ENCODE measurements around the gene VPS25.
"Not testable (repeated sequence)": the region's sequence is repeated elsewhere in the genome, so short reads cannot be mapped to it uniquely, and the experiment has no call there.

VPS25 gene

DNA sequence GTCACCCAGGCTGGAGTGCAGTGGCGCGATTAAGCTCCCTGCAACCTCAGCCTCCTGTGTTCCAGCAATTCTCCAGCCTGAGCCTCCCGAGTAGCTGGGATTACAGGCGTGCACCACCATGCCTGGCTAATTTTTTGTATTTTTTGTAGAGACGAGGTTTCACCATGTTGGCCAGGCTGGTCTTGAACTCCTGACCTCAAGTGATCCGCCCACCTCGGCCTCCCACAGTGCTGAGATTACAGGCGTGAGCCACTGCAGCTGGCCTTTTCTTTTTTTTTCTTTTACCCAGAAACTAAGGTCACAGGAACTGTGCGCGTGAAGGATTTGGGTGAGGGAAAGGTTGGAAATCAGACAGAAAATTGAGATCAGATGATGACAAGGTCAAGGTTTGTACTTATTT lies 3.3 kb upstream of the VPS25 start:
- not testable (repeated sequence) for DNase-seq

DNA sequence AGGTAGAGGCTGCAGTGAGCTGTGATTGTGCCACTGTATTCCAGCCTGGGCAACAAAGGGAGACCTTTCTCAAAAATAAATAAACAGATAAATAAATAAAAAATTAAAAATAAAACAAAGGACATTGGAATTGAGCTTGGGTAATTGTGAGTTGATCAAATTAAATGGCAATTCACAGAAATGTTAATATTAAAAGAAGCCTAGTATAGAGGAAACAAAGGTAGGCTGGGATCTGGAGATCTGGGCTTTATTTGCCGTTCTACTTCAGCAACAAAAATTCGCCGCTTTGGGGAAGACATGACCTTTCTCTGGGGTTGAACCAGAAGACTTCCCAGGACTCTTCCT lies 332 bp upstream of the VPS25 start:
- DNase-seq = no peak

DNA sequence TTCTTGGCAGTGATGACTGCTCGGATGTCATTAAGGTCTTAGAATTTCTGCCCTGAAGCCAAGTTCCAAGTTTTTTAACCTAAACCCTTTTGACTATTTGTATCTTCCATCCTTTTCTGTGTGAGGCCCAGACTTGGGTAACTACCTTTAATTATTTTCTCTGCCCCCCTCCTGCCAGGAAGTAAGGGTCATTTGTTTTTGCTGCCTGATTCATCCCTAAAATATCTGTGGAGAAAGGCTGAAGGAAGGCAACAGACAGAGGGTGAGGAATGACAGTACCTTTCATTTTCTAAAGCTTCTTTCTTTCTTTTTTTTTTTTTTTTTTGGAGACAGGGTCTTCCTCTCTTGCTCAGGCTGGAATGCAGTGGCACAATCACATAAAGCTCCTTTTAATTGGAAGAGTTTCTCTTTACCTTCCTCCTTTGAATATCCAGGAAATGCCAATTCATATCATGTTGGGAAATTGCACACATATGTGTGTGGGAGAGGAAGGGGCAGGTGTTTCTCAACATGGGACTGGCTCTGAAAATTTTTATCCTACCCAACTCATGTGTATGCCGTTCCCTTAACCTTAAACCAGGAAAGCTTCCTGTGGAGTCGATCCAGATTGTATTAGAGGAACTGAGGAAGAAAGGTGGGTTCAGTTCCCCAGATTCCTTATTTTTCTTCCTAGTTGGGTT lies 957 bp downstream of the VPS25 start:
- DNase-seq = no peak

DNA sequence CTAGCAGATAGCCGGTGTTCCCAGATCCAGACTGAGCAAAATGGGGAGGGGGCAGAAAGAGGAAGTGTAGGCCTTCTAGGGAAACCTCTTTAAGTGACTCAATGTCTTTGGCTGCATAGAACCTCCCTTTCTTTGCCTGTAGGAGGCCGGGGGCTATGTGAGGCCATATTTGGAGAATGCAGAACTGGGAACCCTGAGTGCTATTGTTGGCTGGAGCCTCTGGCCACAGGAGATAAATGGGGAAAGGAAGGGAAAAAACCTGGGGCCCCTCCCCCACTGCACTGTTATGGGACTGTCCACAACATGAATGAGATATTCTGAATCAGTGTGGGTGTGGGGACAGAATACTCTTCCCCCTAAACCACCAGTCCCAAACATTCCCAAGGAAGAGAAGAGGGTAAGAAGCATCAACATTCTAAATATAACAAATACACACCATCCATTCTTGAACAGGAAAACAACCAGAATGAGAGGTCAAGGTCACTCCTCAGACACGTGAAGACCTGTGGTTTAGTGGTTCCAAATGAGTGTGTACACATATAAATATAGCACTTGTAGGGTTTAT lies 2.4 kb downstream of the VPS25 start:
- DNase-seq = no peak

DNA sequence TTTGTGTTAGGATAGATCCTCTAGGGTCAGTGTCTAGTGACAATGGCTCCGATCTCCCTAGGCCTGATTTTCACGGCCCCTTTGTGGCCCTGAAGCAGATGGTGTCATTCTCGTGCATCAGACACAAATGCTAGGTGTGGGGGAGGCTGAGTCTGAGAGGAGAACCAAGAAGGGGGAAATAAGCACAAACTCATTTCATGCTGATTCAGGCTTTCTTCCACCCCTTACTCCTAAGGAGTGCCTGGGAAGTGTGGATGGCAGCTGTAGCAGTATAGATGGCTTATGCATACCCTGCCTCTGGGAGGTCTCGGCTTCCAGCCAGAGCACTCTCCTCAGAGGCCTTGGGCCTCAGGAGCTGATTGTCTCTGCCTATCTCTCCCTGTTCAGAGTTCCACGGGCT lies 5.3 kb downstream of the VPS25 start:
- DNase-seq = no peak

DNA sequence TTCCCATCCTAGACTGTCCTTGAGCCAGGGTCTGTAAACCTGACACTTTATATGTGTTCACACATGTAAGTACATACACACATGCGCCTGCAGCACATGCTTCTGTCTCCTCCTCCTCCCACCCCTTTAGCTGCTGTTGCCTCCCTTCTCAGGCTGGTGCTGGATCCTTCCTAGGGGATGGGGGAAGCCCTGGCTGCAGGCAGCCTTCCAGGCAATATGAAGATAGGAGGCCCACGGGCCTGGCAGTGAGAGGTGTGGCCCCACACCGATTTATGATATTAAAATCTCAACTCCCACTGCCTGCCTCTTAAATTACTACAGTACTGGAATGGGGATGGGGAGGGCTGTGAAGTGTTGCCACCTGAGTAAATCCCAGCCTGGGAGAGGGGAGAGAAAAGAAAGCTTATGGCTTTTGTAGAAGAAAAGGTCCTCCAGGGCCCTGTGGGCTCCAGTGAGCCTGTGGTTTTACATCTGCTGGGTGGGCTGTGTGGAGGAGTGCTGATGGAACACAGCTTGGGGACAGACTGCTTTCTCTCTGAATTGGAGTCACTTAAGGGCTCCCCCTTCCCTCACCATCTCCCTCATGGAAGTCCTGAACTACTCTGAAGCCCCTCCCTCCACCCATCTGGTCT lies 6.2 kb downstream of the VPS25 start:
- no peak for DNase-seq

DNA sequence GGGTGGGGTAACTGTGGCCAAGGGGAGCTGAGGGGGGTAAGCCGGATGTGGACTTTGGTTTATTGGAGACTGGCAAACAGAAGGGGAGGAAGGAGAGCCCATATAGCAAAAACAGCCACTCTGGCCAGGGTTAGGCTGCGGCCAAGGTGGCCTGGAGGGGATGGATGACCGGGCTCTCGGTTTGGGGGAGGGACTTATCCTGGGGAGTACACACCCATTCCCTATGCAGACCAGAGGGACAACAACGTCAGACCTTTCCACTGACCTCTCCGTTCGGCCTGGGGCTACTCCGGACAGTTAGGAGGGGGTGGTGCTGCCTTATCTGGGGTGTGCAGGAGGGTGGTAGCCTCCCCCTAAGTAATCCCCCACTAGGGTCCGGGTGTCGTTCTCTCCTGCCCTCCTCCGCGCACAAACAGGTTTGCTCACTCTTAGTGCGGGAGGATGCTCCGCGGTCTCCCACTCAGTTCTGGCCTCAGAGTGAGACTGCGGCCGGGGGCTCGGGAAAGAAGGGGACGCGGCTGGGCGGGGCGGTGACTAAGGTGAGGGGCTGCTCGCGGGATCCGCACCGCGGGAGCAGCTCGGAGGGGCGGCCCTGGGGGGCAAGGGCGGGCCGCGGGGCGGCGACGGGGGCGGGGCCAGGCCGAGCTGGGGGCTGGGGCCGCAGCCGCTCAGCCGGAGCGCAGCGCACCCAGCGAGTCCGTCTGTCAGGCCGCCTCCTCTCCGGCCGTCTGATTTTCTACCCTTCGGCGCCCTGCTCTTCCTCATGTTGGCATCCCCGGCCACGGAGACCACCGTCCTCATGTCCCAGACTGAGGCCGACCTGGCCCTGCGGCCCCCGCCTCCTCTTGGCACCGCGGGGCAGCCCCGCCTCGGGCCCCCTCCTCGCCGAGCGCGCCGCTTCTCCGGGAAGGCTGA lies 6.9 kb downstream of the VPS25 start, which contains the start of gene WNK4:
WNK4 (plus strand) TSS at position 675 of the 915 bp plus-strand sequence; CDS start at position 764, 89 bp downstream.
- no peak for DNase-seq

DNA sequence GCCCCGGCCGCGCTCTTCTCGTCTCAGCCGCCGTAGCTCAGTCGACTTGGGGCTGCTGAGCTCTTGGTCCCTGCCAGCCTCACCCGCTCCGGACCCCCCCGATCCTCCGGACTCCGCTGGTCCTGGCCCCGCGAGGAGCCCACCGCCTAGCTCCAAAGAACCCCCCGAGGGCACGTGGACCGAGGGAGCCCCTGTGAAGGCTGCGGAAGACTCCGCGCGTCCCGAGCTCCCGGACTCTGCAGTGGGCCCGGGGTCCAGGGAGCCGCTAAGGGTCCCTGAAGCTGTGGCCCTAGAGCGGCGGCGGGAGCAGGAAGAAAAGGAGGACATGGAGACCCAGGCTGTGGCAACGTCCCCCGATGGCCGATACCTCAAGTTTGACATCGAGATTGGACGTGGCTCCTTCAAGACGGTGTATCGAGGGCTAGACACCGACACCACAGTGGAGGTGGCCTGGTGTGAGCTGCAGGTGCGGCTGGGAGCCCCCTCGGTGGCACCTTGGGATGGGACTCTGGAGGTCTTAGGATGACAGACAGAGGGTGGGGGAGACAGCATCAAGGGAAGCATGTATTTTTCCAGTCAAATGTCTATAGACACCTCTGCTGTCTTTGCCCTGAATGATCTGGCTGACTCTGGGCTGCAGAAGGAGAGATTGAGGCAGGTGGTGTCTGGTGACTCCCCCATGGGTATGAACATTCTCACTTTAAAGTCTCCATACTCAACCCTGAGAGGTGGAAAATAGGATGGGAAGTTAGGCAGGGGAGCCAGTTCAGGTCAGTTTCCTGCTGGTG lies 7.8 kb downstream of the VPS25 start:
- no peak for DNase-seq

DNA sequence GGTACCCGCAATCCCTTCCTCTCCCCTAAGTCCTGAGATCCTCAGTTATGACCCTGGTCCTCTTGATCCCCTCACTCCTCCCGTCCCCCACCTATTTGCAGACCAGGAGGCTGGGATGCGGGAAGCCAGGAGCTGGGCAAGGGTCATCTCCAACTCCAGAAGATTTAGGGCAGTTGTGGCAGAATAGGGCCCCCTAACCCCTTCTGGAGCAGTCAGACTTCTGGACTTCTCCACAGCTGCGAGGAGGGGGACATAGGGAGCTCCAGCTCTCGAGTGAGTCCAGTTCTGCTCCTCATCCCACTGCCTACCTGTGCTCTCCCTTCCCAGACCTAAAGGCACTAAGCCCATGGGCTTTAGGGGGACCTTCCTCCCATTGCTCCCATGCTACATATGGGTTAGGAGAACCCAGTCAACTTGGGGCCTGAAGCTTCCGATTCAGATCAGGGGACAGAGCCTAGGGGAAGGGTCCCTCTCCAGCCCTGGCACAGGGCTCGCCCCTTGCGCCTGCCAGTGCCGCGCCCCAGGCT lies 8.5 kb downstream of the VPS25 start:
- no peak for DNase-seq

DNA sequence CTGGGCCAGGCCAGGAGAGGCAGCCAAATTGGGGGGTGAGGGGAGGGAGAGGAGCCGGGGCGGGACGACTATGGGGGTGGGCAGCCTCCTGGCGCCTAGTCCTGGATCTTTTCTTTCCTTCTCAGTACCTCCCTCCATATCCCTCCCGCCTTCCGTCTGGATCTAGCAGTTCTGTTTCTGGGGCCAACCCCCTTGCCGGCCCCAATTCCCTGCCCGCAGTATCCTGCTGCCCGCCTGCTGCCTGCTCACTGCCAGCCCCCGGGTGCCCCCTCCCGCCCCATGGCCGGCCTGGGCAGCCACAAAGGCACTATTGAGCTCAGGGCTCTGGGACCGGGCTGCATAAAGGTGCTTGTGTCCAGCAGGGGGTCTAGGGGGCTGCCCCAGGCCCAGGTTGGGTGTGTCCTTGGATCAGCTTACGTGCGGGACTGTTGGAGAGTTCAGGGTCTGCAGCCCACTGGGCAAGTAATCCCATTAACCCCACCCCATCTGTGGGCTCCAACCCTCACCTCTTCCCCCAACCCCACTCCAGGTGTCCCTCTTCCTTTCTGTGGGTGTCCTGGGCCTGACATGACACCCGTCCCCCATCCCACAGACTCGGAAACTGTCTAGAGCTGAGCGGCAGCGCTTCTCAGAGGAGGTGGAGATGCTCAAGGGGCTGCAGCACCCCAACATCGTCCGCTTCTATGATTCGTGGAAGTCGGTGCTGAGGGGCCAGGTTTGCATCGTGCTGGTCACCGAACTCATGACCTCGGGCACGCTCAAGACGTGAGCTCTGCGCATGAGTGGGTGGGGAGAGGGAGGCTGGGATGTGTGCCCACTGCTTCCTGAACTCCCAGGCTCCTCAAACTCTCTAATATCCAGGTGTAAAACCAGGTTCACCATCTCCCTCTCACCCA lies 9.2 kb downstream of the VPS25 start:
- no peak for DNase-seq

DNA sequence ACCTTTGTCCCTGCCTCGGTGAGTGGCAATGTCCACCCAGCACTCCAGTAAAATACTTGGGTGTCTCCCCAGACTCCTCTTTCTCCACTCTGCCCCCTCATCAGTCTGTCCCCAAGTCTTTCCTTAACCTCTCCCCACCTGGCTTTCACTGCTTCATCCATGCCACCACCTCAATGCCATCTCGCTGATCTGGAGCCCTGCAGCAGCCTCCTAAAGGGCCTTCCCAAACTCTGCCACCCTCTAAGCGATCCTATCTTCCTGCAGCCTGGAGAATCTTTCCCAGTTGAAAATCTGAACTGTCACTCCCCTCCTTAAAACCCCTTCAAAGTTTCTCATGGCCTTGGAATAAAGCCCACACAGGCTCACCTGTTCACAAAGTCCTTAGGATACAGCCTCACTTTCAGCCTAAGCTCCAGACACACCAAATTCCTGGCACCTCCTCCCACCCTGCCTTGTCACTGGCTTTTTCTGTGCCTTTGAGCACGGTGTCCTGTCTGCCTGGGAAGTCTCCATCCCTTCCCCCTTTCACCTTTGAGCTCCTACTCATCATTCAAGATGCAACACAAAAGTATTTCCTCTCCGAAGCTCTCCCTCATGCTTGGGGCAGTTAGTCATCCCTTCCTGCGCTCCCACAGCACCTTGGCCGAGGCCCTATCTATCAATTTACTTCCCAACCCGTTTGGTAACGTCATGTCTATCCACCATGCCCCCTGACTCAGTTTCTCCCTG lies 10.0 kb downstream of the VPS25 start:
- DNase-seq = no peak

DNA sequence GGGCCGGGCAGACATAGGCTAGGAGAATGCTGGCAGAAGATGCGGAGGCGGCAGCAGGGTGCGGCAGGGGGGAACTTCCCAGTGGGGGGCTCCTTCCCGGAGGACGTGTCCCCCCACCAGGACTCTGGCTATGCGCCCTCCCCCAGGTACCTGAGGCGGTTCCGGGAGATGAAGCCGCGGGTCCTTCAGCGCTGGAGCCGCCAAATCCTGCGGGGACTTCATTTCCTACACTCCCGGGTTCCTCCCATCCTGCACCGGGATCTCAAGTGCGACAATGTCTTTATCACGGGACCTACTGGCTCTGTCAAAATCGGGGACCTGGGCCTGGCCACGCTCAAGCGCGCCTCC lies 10.5 kb downstream of the VPS25 start:
- DNase-seq = no peak

DNA sequence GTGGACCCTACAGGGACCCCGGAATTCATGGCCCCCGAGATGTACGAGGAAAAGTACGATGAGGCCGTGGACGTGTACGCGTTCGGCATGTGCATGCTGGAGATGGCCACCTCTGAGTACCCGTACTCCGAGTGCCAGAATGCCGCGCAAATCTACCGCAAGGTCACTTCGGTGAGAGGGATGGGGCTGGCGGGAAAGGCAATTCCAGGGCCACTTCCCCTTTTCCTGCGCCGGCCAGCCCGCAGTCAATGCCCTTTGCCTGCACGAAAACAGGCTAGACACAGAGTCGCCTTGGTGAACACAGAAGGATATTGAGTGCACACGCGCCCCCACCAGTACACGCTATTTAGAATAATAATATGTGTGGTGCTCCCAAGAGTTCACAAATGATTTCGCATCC lies 11.2 kb downstream of the VPS25 start:
- DNase-seq = no peak

DNA sequence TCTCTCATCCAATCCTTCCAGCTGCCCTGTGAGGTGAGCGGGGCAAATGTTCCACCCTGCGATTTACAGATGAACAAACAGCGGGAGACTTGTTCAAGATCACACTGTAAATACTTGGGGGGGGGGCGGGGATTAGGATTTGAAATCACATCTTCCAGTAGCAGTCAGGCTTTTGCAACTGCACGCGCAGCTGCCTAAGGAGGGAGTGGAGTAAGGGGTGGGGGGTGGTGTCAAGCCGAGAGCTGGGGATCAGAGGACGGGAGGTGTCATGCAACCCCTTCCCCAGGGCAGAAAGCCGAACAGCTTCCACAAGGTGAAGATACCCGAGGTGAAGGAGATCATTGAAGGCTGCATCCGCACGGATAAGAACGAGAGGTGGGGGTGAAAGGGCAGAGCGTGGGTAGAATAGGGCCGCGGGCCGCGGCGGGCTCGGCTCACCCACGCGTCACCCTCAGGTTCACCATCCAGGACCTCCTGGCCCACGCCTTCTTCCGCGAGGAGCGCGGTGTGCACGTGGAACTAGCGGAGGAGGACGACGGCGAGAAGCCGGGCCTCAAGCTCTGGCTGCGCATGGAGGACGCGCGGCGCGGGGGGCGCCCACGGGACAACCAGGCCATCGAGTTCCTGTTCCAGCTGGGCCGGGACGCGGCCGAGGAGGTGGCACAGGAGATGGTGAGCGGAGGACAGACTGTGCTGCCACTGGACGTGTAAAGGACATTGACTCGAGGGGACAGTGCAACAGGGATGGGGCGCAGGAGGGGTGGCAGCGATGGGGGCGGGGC lies 11.8 kb downstream of the VPS25 start:
- no peak for DNase-seq

DNA sequence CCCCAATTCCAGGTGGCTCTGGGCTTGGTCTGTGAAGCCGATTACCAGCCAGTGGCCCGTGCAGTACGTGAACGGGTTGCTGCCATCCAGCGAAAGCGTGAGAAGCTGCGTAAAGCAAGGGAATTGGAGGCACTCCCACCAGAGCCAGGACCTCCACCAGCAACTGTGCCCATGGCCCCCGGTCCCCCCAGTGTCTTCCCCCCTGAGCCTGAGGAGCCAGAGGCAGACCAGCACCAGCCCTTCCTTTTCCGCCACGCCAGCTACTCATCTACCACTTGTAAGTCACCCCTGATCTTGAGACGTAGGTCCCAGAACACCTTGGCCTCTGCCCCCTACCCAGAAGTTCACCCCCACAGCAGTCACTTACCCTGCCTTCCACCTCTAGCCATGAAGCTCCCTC lies 14.0 kb downstream of the VPS25 start:
- DNase-seq = no peak

DNA sequence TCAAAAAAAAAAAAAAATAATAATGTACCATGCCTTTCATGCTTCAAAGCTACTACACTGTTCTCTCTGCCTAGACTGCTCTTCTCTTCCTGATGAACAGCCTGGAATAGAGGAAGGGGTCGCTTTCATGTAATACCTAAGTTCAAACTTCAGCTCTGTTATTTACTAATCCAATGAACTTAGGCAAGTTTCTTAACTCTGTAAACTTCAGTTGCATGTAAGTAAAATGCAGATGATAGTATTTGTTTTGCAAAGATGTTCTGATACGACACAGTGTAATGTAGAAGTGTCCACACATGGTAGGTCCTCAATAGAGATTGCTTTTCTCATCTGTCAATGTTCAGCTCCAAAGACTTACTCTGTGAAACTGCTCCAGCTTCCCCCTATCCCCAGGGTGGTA lies 18.7 kb downstream of the VPS25 start:
- no peak for DNase-seq

DNA sequence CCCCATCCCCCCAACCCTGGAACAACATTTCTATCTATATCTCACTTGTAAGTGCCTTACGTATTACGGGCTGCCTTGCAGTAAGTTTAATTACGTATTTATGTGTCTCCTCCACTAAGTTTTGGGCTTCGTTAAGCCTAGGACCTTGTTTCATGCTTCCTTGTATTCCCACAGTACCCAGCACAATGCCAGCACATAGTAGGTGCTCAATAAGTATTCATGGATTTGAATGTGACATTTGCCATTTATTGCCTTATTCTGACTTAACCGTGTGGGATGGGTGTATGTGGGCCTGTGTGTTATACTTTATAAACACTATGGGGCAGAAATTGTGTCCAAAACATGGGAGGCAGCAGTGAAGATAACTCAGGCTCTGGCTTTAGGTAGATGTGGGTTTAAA lies 19.3 kb downstream of the VPS25 start:
- DNase-seq = no peak

DNA sequence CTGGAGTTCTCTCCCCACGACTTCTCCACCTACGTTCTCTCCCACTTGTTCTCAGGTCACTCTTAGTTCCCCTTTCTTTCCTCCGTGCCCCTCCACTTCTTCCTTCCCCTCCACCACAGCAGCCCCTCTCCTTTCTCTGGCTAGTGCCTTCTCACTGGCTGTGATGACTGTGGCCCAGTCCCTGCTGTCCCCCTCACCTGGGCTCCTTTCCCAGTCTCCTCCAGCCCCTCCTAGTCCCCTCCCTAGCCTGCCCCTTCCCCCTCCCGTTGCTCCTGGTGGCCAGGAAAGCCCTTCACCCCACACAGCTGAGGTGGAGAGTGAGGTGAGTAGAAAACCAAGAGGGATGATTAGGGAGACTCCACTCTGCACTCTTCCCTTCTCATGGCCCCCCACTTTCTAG lies 21.8 kb downstream of the VPS25 start:
- no peak for DNase-seq

DNA sequence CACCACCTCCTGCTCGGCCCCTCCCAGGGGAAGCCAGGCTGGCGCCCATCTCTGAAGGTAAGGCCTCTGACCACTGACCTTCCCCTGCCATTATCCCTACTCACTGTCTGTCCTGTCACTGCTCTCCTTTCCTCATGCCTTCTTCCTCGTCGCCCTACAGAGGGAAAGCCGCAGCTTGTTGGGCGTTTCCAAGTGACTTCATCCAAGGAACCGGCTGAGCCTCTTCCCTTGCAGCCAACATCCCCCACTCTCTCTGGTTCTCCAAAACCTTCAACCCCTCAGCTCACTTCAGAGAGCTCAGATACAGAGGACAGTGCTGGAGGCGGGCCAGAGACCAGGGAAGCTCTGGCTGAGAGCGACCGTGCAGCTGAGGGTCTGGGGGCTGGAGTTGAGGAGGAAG lies 22.2 kb downstream of the VPS25 start:
- DNase-seq = no peak

All from activated T-cell treated with anti-CD3 and anti-CD28 coated beads, Interleukin-2, amount 50 U/mL, for 1 hour (primary cell).